A549 (cell line): ENCODE results near the gene ZIC4. TPM values are rescaled to one million over a fixed set of nuclear protein-coding genes. Genes with fewer than 3 reads are reported as not detected.

ENCODE experiments used
- ATAC-seq, 2 experiments: fragments of 200-7000 bp in 1 of 2; fragments of >200 bp in 1 of 2; cut with Nextera tagmentation in 1 of 2; cut with Tn5 transposase in 1 of 2; 3 replicates each; pipeline versions ENCODE4 v1.8.0 to v1.9.1; 2018 to 2020; ENCODE audit warnings: mild to moderate bottlenecking in 1 of 2, moderate library complexity in 1 of 2
- CTCF ChIA-PET: fragments of 300-600 bp; sonication (Branson Sonifier 250); formaldehyde crosslinking; extraction: SDS; loops from one replicate; lab custom pipeline; 2021; ENCODE audit warnings: antibody characterized with exemption, inconsistent platforms; lab: Yijun Ruan, JAX
- POLR2A ChIA-PET: fragments of 350-600 bp; formaldehyde crosslinking; extraction: SDS; loops from one replicate; lab custom pipeline; 2021; ENCODE audit warnings: antibody characterized with exemption, inconsistent platforms; lab: Yijun Ruan, JAX
- DNase-seq, 2 experiments: peaks; one replicate each; pipeline versions ENCODE4 v3.0.0 to v3.0.0-alpha.2; 2011 to 2016; ENCODE audit warnings: low read depth in 1 of 2, low spot score in 1 of 2
- FAIRE-seq: peaks from 2 replicates; lab custom pipeline; 2011; peaks lifted over from hg19 to GRCh38; lab: Jason Lieb, UNC
- H3K27ac ChIP-seq, 2 experiments: fragments of >200 bp; sonication (Bioruptor Twin); formaldehyde crosslinking; 3 replicates each; pipeline ENCODE4 v1.5.1; 2016 to 2017
- H3K4me1 ChIP-seq: fragments of >200 bp; sonication (Bioruptor Twin); formaldehyde crosslinking; 3 replicates; pipeline ENCODE4 v1.6.1; 2016
- H3K4me2 ChIP-seq: fragments of >200 bp; sonication (Bioruptor Twin); formaldehyde crosslinking; 3 replicates; pipeline ENCODE4 v1.6.1; 2016
- H3K4me3 ChIP-seq: fragments of >200 bp; sonication (Bioruptor Twin); formaldehyde crosslinking; 3 replicates; pipeline ENCODE4 v1.5.1; 2016
- H3K9me3 ChIP-seq: fragments of >200 bp; sonication (Bioruptor Twin); formaldehyde crosslinking; 3 replicates; pipeline ENCODE4 v1.6.1; 2016
- CBX2 ChIP-seq: fragments of 200-600 bp; sonication (generic); IDR thresholded peaks from 2 replicates; pipeline ENCODE4 v1.6.1; 2016; ENCODE audit warnings: low read depth, mild to moderate bottlenecking, borderline replicate concordance
- CBX8 ChIP-seq: fragments of 200-600 bp; sonication (generic); IDR thresholded peaks from 2 replicates; pipeline ENCODE4 v1.6.1; 2016
- CHD4 ChIP-seq: fragments of 200-600 bp; sonication (generic); IDR thresholded peaks from 2 replicates; pipeline ENCODE4 v1.6.1; 2016; ENCODE audit warnings: antibody characterized with exemption, mild to moderate bottlenecking, borderline replicate concordance
- E2F6 ChIP-seq: IDR thresholded peaks from 2 replicates; pipeline ENCODE4 v1.6.1; 2012; ENCODE audit warnings: low read depth, borderline replicate concordance
- FOSB ChIP-seq: fragments of 250-450 bp; sonication (Bioruptor Pico); IDR thresholded peaks from 2 replicates; pipeline ENCODE4 v1.5.0; 2020; ENCODE audit warnings: mild to moderate bottlenecking, moderate library complexity
- FOXS1 ChIP-seq: fragments of 250-450 bp; sonication (Bioruptor Pico); IDR thresholded peaks from 2 replicates; pipeline ENCODE4 v1.5.0; 2020; ENCODE audit warnings: mild to moderate bottlenecking, moderate library complexity
- HDAC2 ChIP-seq: fragments of 200-600 bp; sonication (generic); IDR thresholded peaks from 2 replicates; pipeline ENCODE4 v1.6.1; 2016
- HEYL ChIP-seq: fragments of 250-450 bp; sonication (Bioruptor Pico); IDR thresholded peaks from 2 replicates; pipeline ENCODE4 v1.8.0; 2021; ENCODE audit warnings: mild to moderate bottlenecking, moderate library complexity
- HOXA7 ChIP-seq: fragments of 250-450 bp; sonication (Bioruptor Pico); IDR thresholded peaks from 2 replicates; pipeline ENCODE4 v1.5.0; 2020; ENCODE audit warnings: mild to moderate bottlenecking, moderate library complexity
- KDM1A ChIP-seq: fragments of 200-600 bp; sonication (generic); IDR thresholded peaks from 2 replicates; pipeline ENCODE4 v1.6.1; 2016; ENCODE audit warnings: low read depth, mild to moderate bottlenecking
- KDM5A ChIP-seq: fragments of 200-600 bp; sonication (generic); IDR thresholded peaks from 2 replicates; pipeline ENCODE4 v1.6.1; 2016; ENCODE audit warnings: antibody characterized with exemption, mild to moderate bottlenecking
- MAFK ChIP-seq: fragments of 450-650 bp; IDR thresholded peaks from 2 replicates; pipeline ENCODE4 v1.6.1; 2014; ENCODE audit not compliant: partially characterized antibody
- MAZ ChIP-seq: fragments of 150-350 bp; IDR thresholded peaks from 2 replicates; pipeline ENCODE4 v1.6.1; 2014; ENCODE audit warnings: antibody characterized with exemption, low read depth, low read length, borderline replicate concordance
- NFE2L2 ChIP-seq: fragments of 150-350 bp; conservative IDR thresholded peaks from 2 replicates; pipeline ENCODE4 v1.6.1; 2014; ENCODE audit warnings: low read length
- RARB ChIP-seq: fragments of 250-450 bp; sonication (Bioruptor Pico); IDR thresholded peaks from 2 replicates; pipeline ENCODE4 v1.8.0; 2021; ENCODE audit warnings: mild to moderate bottlenecking, moderate library complexity
- RFX5 ChIP-seq: fragments of 450-650 bp; IDR thresholded peaks from 2 replicates; pipeline ENCODE4 v1.7.1; 2014; ENCODE audit warnings: antibody characterized with exemption, mild to moderate bottlenecking, moderate library complexity
- SMC3 ChIP-seq: fragments of >200 bp; sonication (Bioruptor Twin); formaldehyde crosslinking; IDR thresholded peaks from 3 replicates; pipeline ENCODE4 v1.6.1; 2018; ENCODE audit warnings: inconsistent platforms
- ZC3H11A ChIP-seq: fragments of 450-650 bp; IDR thresholded peaks from 2 replicates; pipeline ENCODE4 v1.6.1; 2014; ENCODE audit warnings: antibody characterized with exemption, mild to moderate bottlenecking
- ZSCAN20 ChIP-seq: fragments of 250-450 bp; sonication (Bioruptor Pico); IDR thresholded peaks from 2 replicates; pipeline ENCODE4 v1.8.0; 2022; ENCODE audit warnings: mild to moderate bottlenecking, moderate library complexity
- WGBS: methylation state at CpG from one replicate; pipeline ENCODE4 v1.1.6; 2017; ENCODE audit errors: missing lambda C conversion rate; 5-methylcytosine and 5-hydroxymethylcytosine counted together
- polyA plus RNA-seq, 4 experiments: library from polyadenylated mRNA; depleted of rRNA in 3 of 4; stranded (reverse); fragments of >200 nt; fragmentation: RNase III in 1 of 4; extraction: RNeasy Plus Mini Kit Qiagen cat#74134 plus additional on column Dnase treatment in 1 of 4; gene quantifications; 2 replicates in 3 of 4; 3 replicates in 1 of 4; pipeline ENCODE4 v1.2.3, GENCODE V29; 2011 to 2017
- TF ChIP-seq, protein P1 (sequence below): fragments of 450-650 bp; IDR thresholded peaks from 2 replicates; pipeline ENCODE4 v1.6.1; 2014; ENCODE audit warnings: antibody characterized with exemption
- TF ChIP-seq, protein P2 (sequence below): fragments of >200 bp; sonication (Bioruptor Twin); formaldehyde crosslinking; IDR thresholded peaks from 3 replicates; pipeline ENCODE4 v1.6.1; 2016
- TF ChIP-seq, protein P3 (sequence below): fragments of >200 bp; sonication (Bioruptor Twin); formaldehyde crosslinking; IDR thresholded peaks from 2 replicates; pipeline ENCODE4 v1.6.1; 2016

The ZIC4 gene
- polyA plus RNA-seq, 2 of the 4 experiments (the other 2 are of a cell fraction) = not detected

DNA sequence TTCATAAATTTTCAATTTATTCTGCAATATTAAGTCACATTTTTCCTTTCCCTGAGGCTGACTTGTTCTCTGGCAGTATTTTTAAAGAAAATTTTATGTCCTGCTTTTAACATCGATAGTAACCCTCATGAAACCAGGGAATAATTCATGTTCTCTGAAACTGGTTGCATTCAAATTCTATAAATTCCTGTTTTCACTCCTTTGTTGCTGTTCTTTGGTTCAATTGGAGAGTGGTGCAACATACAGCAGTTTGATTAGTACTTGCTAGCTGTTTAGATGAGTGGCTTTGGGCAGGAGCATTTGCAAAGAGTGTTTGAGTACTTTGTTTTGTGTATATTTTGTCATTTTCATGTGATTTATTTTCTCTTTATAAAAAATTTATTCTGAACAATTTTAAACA, 22.0 kb upstream of the ZIC4 start:
- H3K4me1 ChIP-seq = no peaks in the 10 kb centered on the region
- H3K9me3 ChIP-seq = no peaks in the 10 kb centered on the region
- H3K4me2 ChIP-seq = no peak overlapping the region
- ChIA-PET POLR2A (no interaction called here), CTCF (no interaction called here)
- TF ChIP-seq SMC3 (no peak), HEYL (CRISPR knock-in tag) (no peak)
- TF ChIP-seq, protein P1, sequence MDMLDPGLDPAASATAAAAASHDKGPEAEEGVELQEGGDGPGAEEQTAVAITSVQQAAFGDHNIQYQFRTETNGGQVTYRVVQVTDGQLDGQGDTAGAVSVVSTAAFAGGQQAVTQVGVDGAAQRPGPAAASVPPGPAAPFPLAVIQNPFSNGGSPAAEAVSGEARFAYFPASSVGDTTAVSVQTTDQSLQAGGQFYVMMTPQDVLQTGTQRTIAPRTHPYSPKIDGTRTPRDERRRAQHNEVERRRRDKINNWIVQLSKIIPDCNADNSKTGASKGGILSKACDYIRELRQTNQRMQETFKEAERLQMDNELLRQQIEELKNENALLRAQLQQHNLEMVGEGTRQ = no peak
- ATAC-seq = no peak
- H3K4me3 ChIP-seq = no peak overlapping the region
- DNase-seq = no peak
- no peak overlapping the region for H3K27ac ChIP-seq
- FAIRE-seq = no peak
- WGBS = 3% methylated on average over 1 of the region's 1 CpG

GRCh38 chr3:147427746-147428145, 21.4 kb upstream of the ZIC4 start:
- 20% methylated on average over 3 of the region's 3 CpGs for WGBS
- no peak for DNase-seq
- Histone ChIP-seq H3K4me2 (no peak overlapping the region), H3K4me1 (no peaks in the 10 kb centered on the region), H3K9me3 (no peaks in the 10 kb centered on the region), H3K27ac (no peak overlapping the region), H3K4me3 (no peak overlapping the region)
- TF ChIP-seq, protein P2, sequence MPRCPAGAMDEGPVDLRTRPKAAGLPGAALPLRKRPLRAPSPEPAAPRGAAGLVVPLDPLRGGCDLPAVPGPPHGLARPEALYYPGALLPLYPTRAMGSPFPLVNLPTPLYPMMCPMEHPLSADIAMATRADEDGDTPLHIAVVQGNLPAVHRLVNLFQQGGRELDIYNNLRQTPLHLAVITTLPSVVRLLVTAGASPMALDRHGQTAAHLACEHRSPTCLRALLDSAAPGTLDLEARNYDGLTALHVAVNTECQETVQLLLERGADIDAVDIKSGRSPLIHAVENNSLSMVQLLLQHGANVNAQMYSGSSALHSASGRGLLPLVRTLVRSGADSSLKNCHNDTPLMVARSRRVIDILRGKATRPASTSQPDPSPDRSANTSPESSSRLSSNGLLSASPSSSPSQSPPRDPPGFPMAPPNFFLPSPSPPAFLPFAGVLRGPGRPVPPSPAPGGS = no peak
- TF ChIP-seq ZC3H11A (no peak), KDM5A (no peak), E2F6 (no peak), MAFK (no peak), RFX5 (no peak), FOSB (CRISPR knock-in tag) (no peak), NFE2L2 (no peak)
- ATAC-seq = no peak
- POLR2A ChIA-PET = no interaction called here
- CTCF ChIA-PET = no interaction called here
- FAIRE-seq = no peak

DNA sequence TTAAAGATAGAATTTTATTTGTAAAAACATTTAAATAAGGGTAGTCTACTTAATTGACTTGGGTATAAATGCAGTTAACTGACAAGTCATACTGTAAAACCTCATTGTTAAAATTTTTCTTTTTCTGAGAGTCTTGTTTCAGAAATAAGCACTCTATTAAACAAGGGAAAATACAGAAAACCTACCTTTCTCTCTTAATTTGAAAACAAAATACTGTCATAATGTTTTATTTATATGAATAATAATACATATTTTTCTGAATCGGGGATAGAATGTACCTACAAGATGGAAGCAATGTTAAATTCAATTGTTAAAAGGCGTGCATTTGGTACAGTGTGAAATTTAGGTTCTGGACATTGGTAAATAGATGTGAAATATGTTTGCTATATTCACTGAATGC, 20.6 kb upstream of the ZIC4 start:
- DNase-seq (no peak), ATAC-seq (no peak), FAIRE-seq (no peak)
- Histone ChIP-seq H3K9me3 (no peaks in the 10 kb centered on the region), H3K4me1 (no peaks in the 10 kb centered on the region)
- ChIA-PET POLR2A (no interaction called here), CTCF (no interaction called here)
- TF ChIP-seq CHD4 (no peak), MAFK (no peak), ZSCAN20 (CRISPR knock-in tag) (no peak), HOXA7 (CRISPR knock-in tag) (no peak), RARB (CRISPR knock-in tag) (no peak), FOXS1 (CRISPR knock-in tag) (no peak), CBX8 (no peak), E2F6 (no peak), MAZ (no peak), HDAC2 (no peak), KDM1A (no peak), CBX2 (no peak)
- TF ChIP-seq, protein P3, sequence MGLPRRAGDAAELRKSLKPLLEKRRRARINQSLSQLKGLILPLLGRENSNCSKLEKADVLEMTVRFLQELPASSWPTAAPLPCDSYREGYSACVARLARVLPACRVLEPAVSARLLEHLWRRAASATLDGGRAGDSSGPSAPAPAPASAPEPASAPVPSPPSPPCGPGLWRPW = no peak
- TF ChIP-seq, all 56 proteins: peak for 0
- no peak overlapping the region for H3K27ac ChIP-seq
- no peak overlapping the region for H3K4me2 ChIP-seq
- H3K4me3 ChIP-seq = no peak overlapping the region
- 35% methylated on average over 2 of the region's 2 CpGs for WGBS
